GM10266 (cell line): ENCODE measurements around the gene OGFRL1.

Experiments
- DNase-seq: peaks from one replicate; pipeline ENCODE4 v3.0.0; 2012; ENCODE audit errors: extremely low spot score
- TF ChIP-seq, protein P1 (sequence below): IDR thresholded peaks from 2 replicates; pipeline ENCODE4 v1.5.1; 2012; ENCODE audit warnings: mild to moderate bottlenecking, low read depth; ENCODE audit not compliant: control insufficient read depth, insufficient read depth; ENCODE audit errors: missing control alignments

OGFRL1 gene

DNA sequence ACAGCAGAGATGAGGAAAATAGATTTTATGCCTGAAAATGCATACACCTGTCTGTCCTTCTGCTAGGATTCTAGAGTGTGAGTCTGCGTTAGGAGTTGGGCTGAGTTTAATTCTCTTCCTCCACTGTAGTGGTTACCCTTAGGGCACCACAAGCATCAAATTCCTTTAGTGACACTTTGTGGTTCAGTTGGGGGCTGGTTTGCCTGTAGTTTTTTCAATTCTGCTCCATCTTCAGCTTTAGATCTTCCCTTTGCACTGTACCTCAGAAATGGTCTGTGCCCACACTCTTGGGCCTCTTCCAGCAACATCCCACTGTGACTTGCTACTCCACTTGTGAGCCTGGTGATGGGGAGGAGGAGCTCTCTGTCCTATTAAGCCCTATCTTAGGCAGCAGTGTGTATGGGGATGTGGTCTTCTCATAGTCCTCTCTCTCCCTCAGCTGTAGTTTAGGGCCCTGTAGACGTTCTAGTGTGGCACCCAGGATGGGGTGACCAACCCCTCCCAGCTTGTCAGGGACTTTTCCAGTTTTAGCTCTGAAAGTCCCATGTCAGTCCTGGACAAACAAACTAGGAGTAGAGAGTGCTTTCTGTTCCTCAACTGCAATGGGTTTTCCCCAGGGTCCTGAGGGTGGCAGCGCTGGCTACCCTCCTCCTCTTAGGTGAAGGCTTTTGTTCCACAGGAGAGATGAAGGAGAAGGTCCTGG is 19.7 kb upstream of the OGFRL1 start:
- no peak for DNase-seq
- TF ChIP-seq, protein P1, sequence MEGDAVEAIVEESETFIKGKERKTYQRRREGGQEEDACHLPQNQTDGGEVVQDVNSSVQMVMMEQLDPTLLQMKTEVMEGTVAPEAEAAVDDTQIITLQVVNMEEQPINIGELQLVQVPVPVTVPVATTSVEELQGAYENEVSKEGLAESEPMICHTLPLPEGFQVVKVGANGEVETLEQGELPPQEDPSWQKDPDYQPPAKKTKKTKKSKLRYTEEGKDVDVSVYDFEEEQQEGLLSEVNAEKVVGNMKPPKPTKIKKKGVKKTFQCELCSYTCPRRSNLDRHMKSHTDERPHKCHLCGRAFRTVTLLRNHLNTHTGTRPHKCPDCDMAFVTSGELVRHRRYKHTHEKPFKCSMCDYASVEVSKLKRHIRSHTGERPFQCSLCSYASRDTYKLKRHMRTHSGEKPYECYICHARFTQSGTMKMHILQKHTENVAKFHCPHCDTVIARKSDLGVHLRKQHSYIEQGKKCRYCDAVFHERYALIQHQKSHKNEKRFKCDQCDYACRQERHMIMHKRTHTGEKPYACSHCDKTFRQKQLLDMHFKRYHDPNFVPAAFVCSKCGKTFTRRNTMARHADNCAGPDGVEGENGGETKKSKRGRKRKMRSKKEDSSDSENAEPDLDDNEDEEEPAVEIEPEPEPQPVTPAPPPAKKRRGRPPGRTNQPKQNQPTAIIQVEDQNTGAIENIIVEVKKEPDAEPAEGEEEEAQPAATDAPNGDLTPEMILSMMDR, result no peak

DNA sequence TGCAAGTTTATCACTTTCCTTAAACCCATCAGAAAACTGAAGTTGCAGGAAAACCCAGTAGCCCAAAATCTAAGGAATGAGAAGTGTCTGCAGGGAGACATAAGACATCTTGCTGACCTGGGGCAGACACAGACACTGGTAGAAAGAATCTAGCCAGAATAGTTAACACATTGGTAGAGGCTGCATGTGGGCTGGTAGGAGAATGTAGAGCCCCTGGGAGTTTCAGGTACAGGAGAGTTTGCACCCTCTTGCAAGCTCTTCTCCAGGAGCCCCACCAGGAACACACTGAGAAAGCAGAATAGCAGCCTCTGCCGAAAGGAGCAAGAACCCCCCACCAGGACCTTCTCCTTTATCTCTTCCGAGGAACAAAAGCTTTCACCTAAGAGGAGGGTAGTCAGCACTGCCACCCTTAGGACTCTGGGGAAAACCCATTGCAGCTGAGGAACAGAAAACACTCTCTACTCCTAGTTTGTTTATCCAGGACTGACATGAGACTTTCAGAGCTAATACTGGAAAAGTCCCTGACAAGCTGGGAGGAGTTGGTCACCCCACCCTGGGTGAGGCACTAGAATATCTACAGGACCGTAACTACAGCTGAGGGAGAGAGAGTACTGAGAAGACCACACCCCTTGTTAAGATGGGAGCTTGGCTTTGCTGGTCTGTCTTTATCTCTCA is 10.5 kb upstream of the OGFRL1 start:
- no peak for DNase-seq
- TF ChIP-seq, protein P1, result no peak

DNA sequence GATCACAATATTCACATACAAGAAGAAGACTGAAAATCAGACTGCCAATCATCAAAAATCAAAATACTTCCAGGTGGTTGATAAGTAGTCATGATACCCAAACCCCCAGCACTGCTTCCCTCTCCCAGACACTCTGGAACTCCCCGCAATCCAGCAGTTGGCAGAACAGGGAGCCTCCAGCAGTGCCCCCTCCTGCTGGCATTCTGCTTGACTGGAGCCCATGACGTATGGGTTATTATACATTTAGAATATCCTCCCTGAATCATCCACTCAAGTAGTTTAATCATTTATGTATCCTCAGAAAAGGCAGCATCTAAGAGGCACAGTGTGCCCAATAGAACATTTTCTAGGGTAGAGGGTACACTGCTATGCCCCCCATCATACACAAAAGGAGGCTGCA is 9.3 kb upstream of the OGFRL1 start:
- TF ChIP-seq, protein P1, result no peak
- no peak for DNase-seq

DNA sequence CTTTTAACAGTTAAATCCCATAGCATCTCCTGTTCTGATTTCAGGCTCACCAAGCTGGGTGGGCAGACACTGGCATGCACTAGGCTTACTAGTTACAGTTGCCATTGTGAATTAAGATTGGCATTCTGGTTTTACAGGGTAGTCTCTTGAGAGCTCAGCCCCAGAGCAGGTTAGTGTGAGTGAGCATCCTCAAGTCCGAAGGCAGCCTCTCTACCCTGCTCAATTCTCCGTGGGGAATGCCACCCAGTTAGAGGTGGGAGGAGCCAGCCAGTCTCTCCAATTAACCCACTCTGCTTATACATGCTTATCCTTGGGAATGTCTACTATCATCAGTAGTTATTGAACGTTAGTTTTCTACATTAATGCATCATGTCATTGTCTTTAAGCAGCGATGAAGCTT is 8.9 kb upstream of the OGFRL1 start:
- TF ChIP-seq, protein P1, result no peak
- no peak for DNase-seq

DNA sequence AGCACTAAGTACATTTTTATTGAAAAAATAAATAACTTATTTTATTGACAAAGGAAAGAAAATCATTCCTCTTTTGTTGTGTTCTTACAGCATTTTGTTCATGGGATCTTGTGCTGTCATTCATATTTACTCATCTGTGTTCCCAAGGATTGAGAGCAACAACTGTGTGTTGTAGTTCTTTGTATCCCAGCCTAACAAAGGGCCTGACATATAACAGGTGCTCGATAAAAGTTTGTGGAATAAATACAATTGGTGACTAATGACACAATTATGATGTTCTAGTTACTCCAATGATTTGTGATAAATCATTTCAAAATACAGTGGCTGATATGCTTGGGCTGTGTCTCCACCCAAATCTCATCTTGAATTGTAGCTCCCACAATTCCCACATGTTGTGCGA is 7.9 kb upstream of the OGFRL1 start:
- DNase-seq, result no peak
- TF ChIP-seq, protein P1, result no peak

DNA sequence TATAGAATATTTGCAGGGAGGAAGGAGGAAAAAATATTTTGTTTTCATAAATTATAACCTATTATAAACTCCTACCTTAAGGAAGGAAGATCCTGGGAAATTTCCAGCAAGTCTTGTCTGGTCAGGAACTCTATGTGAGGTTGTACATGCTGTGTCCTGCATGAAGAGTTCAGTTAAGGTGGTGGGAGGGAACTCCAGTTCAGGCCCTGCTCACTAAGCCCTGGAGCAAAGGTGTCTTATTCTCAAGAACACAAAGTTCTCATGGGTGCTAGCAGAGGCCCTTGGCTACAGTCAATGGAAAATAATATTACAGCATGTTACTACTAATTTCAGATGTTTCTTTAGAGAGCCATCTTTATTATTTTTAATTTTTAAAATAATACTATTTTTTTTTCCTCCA is 3.8 kb upstream of the OGFRL1 start:
- DNase-seq, result no peak
- TF ChIP-seq, protein P1, result no peak

DNA sequence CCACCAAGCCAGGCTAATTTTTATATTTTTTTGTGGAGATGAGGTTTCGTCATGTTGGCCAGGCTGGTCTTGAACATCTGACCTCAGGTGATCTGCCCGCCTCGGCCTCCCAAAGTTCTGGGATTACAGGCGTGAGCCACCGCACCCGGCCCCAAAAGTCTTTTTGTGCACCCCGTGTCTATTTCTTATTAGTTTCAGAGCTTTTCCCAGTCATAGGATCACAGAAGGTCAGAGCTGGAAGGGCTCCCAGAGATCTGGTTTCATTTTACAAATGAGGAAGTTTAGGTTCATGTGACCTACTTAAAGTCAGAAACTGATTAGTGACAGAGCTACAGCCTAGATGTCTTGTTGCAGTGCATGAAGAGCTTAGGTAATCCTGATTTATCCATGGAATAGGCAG is 1.6 kb upstream of the OGFRL1 start:
- DNase-seq, result no peak
- TF ChIP-seq, protein P1, result no peak
